CD14-positive monocyte (primary cell): ENCODE measurements around the gene CEP128. TPM values are rescaled to one million over a fixed set of nuclear protein-coding genes. Genes with fewer than 3 reads are reported as not detected.

Experiments
- DNase-seq, 3 donors: peaks; one replicate each; pipeline ENCODE4 v3.0.0-alpha.2; 2011 to 2022
- H2AFZ ChIP-seq: 2 replicates; pipeline ENCODE4 v1.6.0; 2012; ENCODE audit warnings: mild to moderate bottlenecking, low read depth, low read length, inconsistent platforms; ENCODE audit not compliant: insufficient read depth, poor library complexity, severe bottlenecking
- H3K27ac ChIP-seq, 2 donors: 1 replicate in 1 of 2; 2 replicates in 1 of 2; pipeline ENCODE4 v1.5.1; 2012 to 2013; ENCODE audit warnings: low read length in 2 of 2, control low read depth in 1 of 2, inconsistent platforms in 1 of 2, low read depth in 1 of 2, mild to moderate bottlenecking in 1 of 2
- H3K27me3 ChIP-seq, 2 donors: one replicate each; pipeline versions ENCODE4 v1.6.0 to v1.6.1; 2011 to 2013; ENCODE audit warnings: low read length in 2 of 2; ENCODE audit not compliant: control insufficient read depth in 2 of 2, insufficient read depth in 2 of 2
- H3K36me3 ChIP-seq, 2 donors: replicated peaks in 1 of 2; 1 replicate in 1 of 2; 2 replicates in 1 of 2; pipeline versions ENCODE4 v1.5.1 to v1.6.1; 2012 to 2013; ENCODE audit warnings: low read length in 2 of 2, control low read depth in 1 of 2, inconsistent platforms in 1 of 2, mild to moderate bottlenecking in 1 of 2; ENCODE audit not compliant: insufficient read depth in 2 of 2, control insufficient read depth in 1 of 2
- H3K4me1 ChIP-seq, 2 donors: 1 replicate in 1 of 2; 2 replicates in 1 of 2; pipeline versions ENCODE4 v1.5.1 to v1.6.1; 2012 to 2013; ENCODE audit warnings: low read length in 2 of 2, control low read depth in 1 of 2, inconsistent platforms in 1 of 2, mild to moderate bottlenecking in 1 of 2, moderate library complexity in 1 of 2; ENCODE audit not compliant: insufficient read depth in 2 of 2, control insufficient read depth in 1 of 2
- H3K4me2 ChIP-seq: replicated peaks from 2 replicates; pipeline ENCODE3; 2012; ENCODE audit warnings: low read length, moderate library complexity, mild to moderate bottlenecking; ENCODE audit not compliant: poor library complexity, severe bottlenecking; ENCODE audit errors: extremely low read depth
- H3K4me3 ChIP-seq, 3 experiments: fragments of 200-600 bp in 1 of 3; sonication (generic) in 1 of 3; replicated peaks in 1 of 3; 1 replicate in 2 of 3; 2 replicates in 1 of 3; pipeline ENCODE4 v1.5.1; 2011 to 2013; ENCODE audit warnings: low read length in 3 of 3, mild to moderate bottlenecking in 3 of 3, control low read depth in 2 of 3, low read depth in 2 of 3, inconsistent platforms in 1 of 3, moderate library complexity in 1 of 3
- H3K79me2 ChIP-seq: 2 replicates; pipeline ENCODE4 v1.6.0; 2012; ENCODE audit warnings: mild to moderate bottlenecking, control low read depth, inconsistent platforms, low read length, moderate library complexity; ENCODE audit not compliant: insufficient read depth
- H3K9ac ChIP-seq: 2 replicates; pipeline ENCODE4 v1.6.0; 2017; ENCODE audit warnings: low read length, mild to moderate bottlenecking; ENCODE audit not compliant: insufficient read depth, poor library complexity, severe bottlenecking
- H3K9me3 ChIP-seq, 2 donors: replicated peaks in 1 of 2; 1 replicate in 1 of 2; 2 replicates in 1 of 2; pipeline versions ENCODE4 v1.5.1 to v1.6.1; 2012 to 2013; ENCODE audit warnings: low read length in 2 of 2, control low read depth in 1 of 2; ENCODE audit not compliant: control insufficient read depth in 1 of 2, insufficient read depth in 1 of 2
- H4K20me1 ChIP-seq: 2 replicates; pipeline ENCODE4 v1.6.0; 2012; ENCODE audit warnings: mild to moderate bottlenecking, low read length, control low read depth, moderate library complexity; ENCODE audit not compliant: insufficient read depth
- H3K27ac Mint-ChIP-seq, 7 donors: one replicate each; pipeline ENCODE4 v1.8.0; 2020; ENCODE audit warnings: mild to moderate bottlenecking in 7 of 7, mixed read lengths in 7 of 7, moderate library complexity in 6 of 7, inconsistent platforms in 2 of 7
- H3K27me3 Mint-ChIP-seq, 3 donors: one replicate each; pipeline ENCODE4 v1.8.0; 2021 to 2022; ENCODE audit warnings: low read depth in 3 of 3, mild to moderate bottlenecking in 3 of 3, mixed read lengths in 3 of 3, moderate library complexity in 3 of 3, inconsistent platforms in 1 of 3
- H3K36me3 Mint-ChIP-seq, 2 donors: one replicate each; pipeline ENCODE4 v1.8.0; 2020; ENCODE audit warnings: mixed read lengths in 2 of 2, inconsistent platforms in 1 of 2, mild to moderate bottlenecking in 1 of 2
- H3K4me1 Mint-ChIP-seq: one replicate; pipeline ENCODE4 v1.8.0; 2020; ENCODE audit warnings: mild to moderate bottlenecking, mixed read lengths
- H3K4me3 Mint-ChIP-seq, 2 donors: one replicate each; pipeline ENCODE4 v1.8.0; 2020; ENCODE audit warnings: mild to moderate bottlenecking in 2 of 2, mixed read lengths in 2 of 2, moderate library complexity in 1 of 2
- H3K9me3 Mint-ChIP-seq, 7 donors: one replicate each; pipeline ENCODE4 v1.8.0; 2020 to 2022; ENCODE audit warnings: mixed read lengths in 7 of 7, mild to moderate bottlenecking in 6 of 7, moderate library complexity in 6 of 7, inconsistent platforms in 2 of 7
- WGBS: methylation state at CpG from one replicate; pipeline ENCODE4 v1.1.5; 2013; ENCODE audit warnings: missing lambda C conversion rate; ENCODE audit not compliant: insufficient coverage; 5-methylcytosine and 5-hydroxymethylcytosine counted together
- intact Hi-C, 2 donors: fragments of 100-400 bp; cut with micrococcal nuclease; formaldehyde crosslinking; loops; one replicate each; pipeline versions ENCODE4 v1.15.0 to v1.15.1; 2023
- polyA plus RNA-seq, 3 donors: library from polyadenylated mRNA; depleted of rRNA in 1 of 3; unstranded in 2 of 3; stranded (reverse) in 1 of 3; fragments of 300-500 nt in 2 of 3; fragments of >200 nt in 1 of 3; fragmentation: Illumina TruSeq in 2 of 3; gene quantifications; 1 replicate in 2 of 3; 2 replicates in 1 of 3; pipeline ENCODE4 v1.2.3, GENCODE V29; 2012 to 2021
- TF ChIP-seq, protein P1 (sequence below): fragments of 200-600 bp; IDR thresholded peaks from one replicate; pipeline ENCODE4 v1.8.0; 2022; ENCODE audit warnings: antibody characterized with exemption, mild to moderate bottlenecking

Gene CEP128
- polyA plus RNA-seq, 3 donors, result 0.41 to 0.88 (median 0.62) TPM

DNA sequence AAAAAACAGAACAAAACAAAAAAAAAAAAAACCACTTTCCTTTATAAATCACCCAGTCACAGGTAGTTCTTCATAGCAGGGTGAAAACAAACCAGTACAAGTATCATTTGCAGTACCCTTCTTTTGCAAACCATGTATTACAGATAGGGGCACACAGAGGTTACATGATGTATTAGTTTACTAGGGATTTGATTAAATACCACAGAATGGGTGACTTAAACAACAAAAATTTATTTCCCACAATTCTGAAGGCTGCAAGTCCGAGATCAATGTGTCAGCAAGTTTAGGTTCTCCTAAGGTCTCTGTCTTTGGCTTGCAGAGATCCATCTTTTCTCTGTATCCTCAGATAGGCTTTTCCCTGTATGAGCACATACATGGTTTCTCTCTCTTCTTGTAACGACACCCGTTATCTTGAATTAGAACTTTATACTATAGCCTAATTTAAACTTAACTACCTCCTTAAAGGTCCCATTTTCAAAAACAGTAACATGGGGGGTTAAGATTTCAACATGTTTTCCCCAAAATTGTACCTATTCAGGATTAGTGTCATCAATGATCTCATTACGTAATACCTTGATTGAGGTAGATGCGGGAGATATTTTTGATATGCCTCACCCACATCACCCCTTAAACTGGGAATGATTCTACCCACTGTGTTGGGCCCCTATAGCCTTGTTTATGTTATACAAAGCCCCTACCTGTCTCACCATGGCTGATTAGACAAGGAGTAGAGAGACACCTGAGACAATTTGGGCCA, 3.5 kb upstream of the CEP128 start:
- Histone ChIP-seq H3K9ac (no peak overlapping the region), H3K27me3 (no peaks in the 10 kb centered on the region), H3K9me3 (no peaks in the 10 kb centered on the region), H3K36me3 (no peaks in the 10 kb centered on the region), H3K4me1 (peaks cover 18 to 19% of the 10 kb centered on the region in 2 donors), H3K27ac (no peak overlapping the region), H4K20me1 (no peaks in the 10 kb centered on the region), H3K4me2 (no peak overlapping the region), H3K4me3 (no peak overlapping the region), H3K79me2 (peaks cover 12% of the 10 kb centered on the region), H2AFZ (no peak overlapping the region)
- Mint-ChIP-seq H3K9me3 (peaks cover 0 to 3% (median 0%) of the 10 kb centered on the region in 7 donors), H3K4me3 (no peak overlapping the region), H3K27me3 (peaks cover 0 to 2% (median 2%) of the 10 kb centered on the region in 3 donors), H3K36me3 (no peaks in the 10 kb centered on the region), H3K4me1 (peaks cover 23% of the 10 kb centered on the region), H3K27ac (no peak overlapping the region)
- 89% methylated on average over 1 of the region's 5 CpGs for WGBS
- intact Hi-C loops, result no loop called here
- TF ChIP-seq, protein P1, sequence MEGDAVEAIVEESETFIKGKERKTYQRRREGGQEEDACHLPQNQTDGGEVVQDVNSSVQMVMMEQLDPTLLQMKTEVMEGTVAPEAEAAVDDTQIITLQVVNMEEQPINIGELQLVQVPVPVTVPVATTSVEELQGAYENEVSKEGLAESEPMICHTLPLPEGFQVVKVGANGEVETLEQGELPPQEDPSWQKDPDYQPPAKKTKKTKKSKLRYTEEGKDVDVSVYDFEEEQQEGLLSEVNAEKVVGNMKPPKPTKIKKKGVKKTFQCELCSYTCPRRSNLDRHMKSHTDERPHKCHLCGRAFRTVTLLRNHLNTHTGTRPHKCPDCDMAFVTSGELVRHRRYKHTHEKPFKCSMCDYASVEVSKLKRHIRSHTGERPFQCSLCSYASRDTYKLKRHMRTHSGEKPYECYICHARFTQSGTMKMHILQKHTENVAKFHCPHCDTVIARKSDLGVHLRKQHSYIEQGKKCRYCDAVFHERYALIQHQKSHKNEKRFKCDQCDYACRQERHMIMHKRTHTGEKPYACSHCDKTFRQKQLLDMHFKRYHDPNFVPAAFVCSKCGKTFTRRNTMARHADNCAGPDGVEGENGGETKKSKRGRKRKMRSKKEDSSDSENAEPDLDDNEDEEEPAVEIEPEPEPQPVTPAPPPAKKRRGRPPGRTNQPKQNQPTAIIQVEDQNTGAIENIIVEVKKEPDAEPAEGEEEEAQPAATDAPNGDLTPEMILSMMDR, result no peak
- no peak for DNase-seq

DNA sequence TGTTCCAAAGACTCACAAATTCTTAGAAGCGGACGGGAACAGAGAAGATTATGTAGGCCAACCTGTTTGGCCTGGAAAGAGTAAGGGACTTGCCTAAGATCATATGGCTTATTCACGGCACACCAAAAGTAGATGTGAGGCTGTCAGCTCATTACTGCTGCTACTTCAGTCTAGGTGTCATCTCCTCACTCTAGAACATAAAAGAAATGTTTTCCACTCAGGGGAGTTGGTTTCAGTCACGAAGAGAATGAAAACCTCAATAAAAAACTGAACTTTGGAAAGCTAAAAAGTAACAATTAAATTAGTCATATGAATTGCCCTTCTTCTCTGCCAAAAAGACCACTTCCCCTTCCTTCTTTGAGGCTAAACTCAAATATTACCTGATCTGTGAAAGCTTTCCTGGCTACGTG, 658 bp upstream of the CEP128 start:
- TF ChIP-seq, protein P1, result no peak
- Mint-ChIP-seq H3K27ac (peak overlapping the region; percentile 78 to 95 (median 88)), H3K4me1 (peaks cover 24% of the 10 kb centered on the region), H3K9me3 (peaks cover 0 to 3% (median 0%) of the 10 kb centered on the region in 7 donors), H3K4me3 (peak overlapping the region; percentile 87 to 94), H3K27me3 (peaks cover 0 to 1% (median 0%) of the 10 kb centered on the region in 3 donors), H3K36me3 (peaks cover 0 to 3% of the 10 kb centered on the region in 2 donors)
- Histone ChIP-seq H3K9ac (peak overlapping the region; percentile 62), H3K4me3 (peak overlapping the region; percentile 90 to 96 (median 93)), H3K36me3 (no peaks in the 10 kb centered on the region), H3K4me1 (peaks cover 18 to 19% of the 10 kb centered on the region in 2 donors), H3K27me3 (no peaks in the 10 kb centered on the region), H3K9me3 (no peaks in the 10 kb centered on the region), H3K4me2 (peak overlapping the region; percentile 94), H2AFZ (peak overlapping the region; percentile 100), H4K20me1 (no peaks in the 10 kb centered on the region), H3K27ac (peak overlapping the region in 1 of 2 donors; percentile 75), H3K79me2 (peaks cover 25% of the 10 kb centered on the region)
- DNase-seq, result peak in 2 of 3 donors; percentile 20
- intact Hi-C loops, result no loop called here
- WGBS, result no CpG with 5 or more reads among the region's 5 CpGs
